ENCODE results near the gene GNAI2. TPM values are rescaled to one million over a fixed set of nuclear protein-coding genes. Genes with fewer than 3 reads are reported as not detected.
"Not testable (repeated sequence)": the region's sequence is repeated elsewhere in the genome, so short reads cannot be mapped to it uniquely, and the experiment has no call there.

The GNAI2 gene
- total RNA-seq, 1 experiment from 2014 or later: 214 TPM

GRCh38 chr3:50210510-50211367, 25.3 kb upstream of the GNAI2 start:
- DNase-seq (ENCODE audit: low read depth in 1 of 2, low spot score in 2 of 2): no peak
- Histone ChIP-seq H3K36me3 (no peaks in the 10 kb centered on the region), H3K27me3 (replicated peaks) (peaks cover 5% of the 10 kb centered on the region), H3K9me3 (replicated peaks) (no peaks in the 10 kb centered on the region), H3K27ac (no peak overlapping the region), H3K4me3 (no peak overlapping the region), H3K4me1 (replicated peaks) (no peaks in the 10 kb centered on the region)

- H3K9me3 ChIP-seq (replicated peaks); H3K4me1 ChIP-seq (replicated peaks); H3K4me3 ChIP-seq; H3K36me3 ChIP-seq; H3K27ac ChIP-seq; H3K27me3 ChIP-seq (replicated peaks); DNase-seq (ENCODE audit: low read depth in 1 of 2, low spot score in 2 of 2): not testable (repeated sequence)
Measured at GRCh38 chr3:50211368-50211717, 24.7 kb upstream of the GNAI2 start.

DNA sequence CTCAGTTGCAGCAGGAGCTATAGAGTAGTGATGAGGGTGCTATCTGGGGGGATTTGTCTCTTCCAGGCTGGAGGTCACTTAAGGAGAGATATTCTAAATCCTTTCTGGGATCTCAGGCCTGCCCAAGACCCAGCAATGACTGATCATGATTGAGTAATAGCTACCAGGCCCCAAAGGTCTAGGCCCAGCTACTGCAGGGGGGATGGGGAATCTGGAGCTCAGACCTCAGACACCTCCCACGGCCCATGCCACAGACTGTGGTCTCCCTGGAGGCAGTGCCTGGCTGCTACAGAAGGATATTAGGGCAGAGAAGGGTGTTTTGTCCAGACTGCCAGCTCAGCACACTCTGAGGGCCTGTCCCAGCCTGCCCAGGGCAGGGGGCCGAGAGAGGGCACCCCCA, 24.1 kb upstream of the GNAI2 start:
- Histone ChIP-seq H3K27me3 (replicated peaks) (no peaks in the 10 kb centered on the region), H3K9me3 (replicated peaks) (no peaks in the 10 kb centered on the region), H3K27ac (no peak overlapping the region), H3K4me3 (no peak overlapping the region), H3K4me1 (replicated peaks) (no peaks in the 10 kb centered on the region), H3K36me3 (no peaks in the 10 kb centered on the region)
- no peak for DNase-seq (ENCODE audit: low read depth in 1 of 2, low spot score in 2 of 2)

- Histone ChIP-seq H3K27me3 (replicated peaks) (no peaks in the 10 kb centered on the region), H3K36me3 (no peaks in the 10 kb centered on the region), H3K9me3 (replicated peaks) (no peaks in the 10 kb centered on the region), H3K27ac (no peak overlapping the region), H3K4me1 (replicated peaks) (no peaks in the 10 kb centered on the region), H3K4me3 (no peak overlapping the region)
- no peak for DNase-seq (ENCODE audit: low read depth in 1 of 2, low spot score in 2 of 2)
Measured at GRCh38 chr3:50212502-50212901, 23.5 kb upstream of the GNAI2 start.

DNA sequence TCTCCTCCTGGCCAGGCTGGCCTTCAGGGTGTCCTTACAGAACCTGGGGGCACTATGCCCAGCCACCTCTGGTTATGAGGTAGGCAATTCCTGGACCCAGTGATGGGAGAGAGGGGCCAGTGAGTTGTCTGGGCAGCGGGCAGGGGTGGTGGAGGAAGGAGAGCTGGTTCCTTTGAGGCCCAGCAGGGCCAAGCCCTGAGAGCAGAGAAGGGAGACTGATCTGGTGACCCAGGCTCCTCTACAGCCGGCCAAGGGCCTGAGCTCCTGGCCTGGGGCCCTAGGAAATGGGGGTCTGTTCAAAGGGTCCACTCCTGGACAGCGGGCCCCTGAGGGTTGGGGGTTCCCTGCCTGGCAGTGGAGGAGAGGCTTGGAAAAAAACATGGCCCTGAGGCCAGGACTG, 23.0 kb upstream of the GNAI2 start:
- no peak for DNase-seq (ENCODE audit: low read depth in 1 of 2, low spot score in 2 of 2)

GRCh38 chr3:50213373-50213772, 22.6 kb upstream of the GNAI2 start:
- Histone ChIP-seq H3K4me1 (replicated peaks) (no peaks in the 10 kb centered on the region), H3K27ac (no peak overlapping the region), H3K4me3 (no peak overlapping the region), H3K36me3 (no peaks in the 10 kb centered on the region), H3K27me3 (replicated peaks) (no peaks in the 10 kb centered on the region), H3K9me3 (replicated peaks) (no peaks in the 10 kb centered on the region)
- DNase-seq (ENCODE audit: low read depth in 1 of 2, low spot score in 2 of 2): no peak

More for the DNA sequence above, 23.0 kb upstream of the GNAI2 start:
- Histone ChIP-seq H3K9me3 (replicated peaks) (no peaks in the 10 kb centered on the region), H3K4me1 (replicated peaks) (no peaks in the 10 kb centered on the region), H3K4me3 (no peak overlapping the region), H3K36me3 (no peaks in the 10 kb centered on the region), H3K27ac (no peak overlapping the region), H3K27me3 (replicated peaks) (no peaks in the 10 kb centered on the region)

- DNase-seq (ENCODE audit: low read depth in 1 of 2, low spot score in 2 of 2): no peak
- H3K36me3 ChIP-seq: no peaks in the 10 kb centered on the region
- H3K27ac ChIP-seq: no peak overlapping the region
- H3K9me3 ChIP-seq (replicated peaks): no peaks in the 10 kb centered on the region
- H3K27me3 ChIP-seq (replicated peaks): no peaks in the 10 kb centered on the region
- H3K4me1 ChIP-seq (replicated peaks): no peaks in the 10 kb centered on the region
- no peak overlapping the region for H3K4me3 ChIP-seq
Measured at GRCh38 chr3:50214824-50215223, 21.2 kb upstream of the GNAI2 start.

- no peak overlapping the region for H3K4me3 ChIP-seq
- no peaks in the 10 kb centered on the region for H3K9me3 ChIP-seq (replicated peaks)
- H3K27ac ChIP-seq: no peak overlapping the region
- H3K4me1 ChIP-seq (replicated peaks): no peaks in the 10 kb centered on the region
- H3K36me3 ChIP-seq: no peaks in the 10 kb centered on the region
- no peak for DNase-seq (ENCODE audit: low read depth in 1 of 2, low spot score in 2 of 2)
- H3K27me3 ChIP-seq (replicated peaks): no peaks in the 10 kb centered on the region
Measured at GRCh38 chr3:50215529-50215928, 20.5 kb upstream of the GNAI2 start.

DNA sequence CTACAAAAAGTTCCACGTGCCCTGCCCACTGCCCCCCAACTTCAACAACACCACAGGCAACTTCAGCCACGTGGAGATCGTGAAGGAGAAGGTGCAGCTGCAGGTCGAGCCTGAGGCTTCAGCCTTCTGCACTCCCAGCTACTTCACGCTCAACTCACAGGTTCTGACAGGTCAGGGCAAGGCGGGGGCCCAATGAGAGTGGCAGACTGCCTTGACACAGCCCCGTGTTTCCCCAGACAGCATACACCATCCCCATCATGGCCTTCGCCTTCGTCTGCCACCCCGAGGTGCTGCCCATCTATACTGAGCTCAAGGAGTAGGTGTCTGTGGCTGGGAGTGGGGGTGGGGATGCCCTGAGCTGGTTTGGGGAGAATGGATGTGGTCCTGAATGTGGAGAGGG, 18.3 kb upstream of the GNAI2 start:
- H3K27ac ChIP-seq: no peak overlapping the region
- H3K9me3 ChIP-seq (replicated peaks): no peaks in the 10 kb centered on the region
- no peak for DNase-seq (ENCODE audit: low read depth in 1 of 2, low spot score in 2 of 2)

GRCh38 chr3:50218448-50218847, 17.6 kb upstream of the GNAI2 start:
- DNase-seq (ENCODE audit: low read depth in 1 of 2, low spot score in 2 of 2): no peak
- H3K4me1 ChIP-seq (replicated peaks): no peaks in the 10 kb centered on the region
- H3K27me3 ChIP-seq (replicated peaks): no peaks in the 10 kb centered on the region
- no peaks in the 10 kb centered on the region for H3K36me3 ChIP-seq
- H3K9me3 ChIP-seq (replicated peaks): no peaks in the 10 kb centered on the region
- no peak overlapping the region for H3K4me3 ChIP-seq
- no peak overlapping the region for H3K27ac ChIP-seq

More for the DNA sequence above, 18.3 kb upstream of the GNAI2 start:
- Histone ChIP-seq H3K36me3 (no peaks in the 10 kb centered on the region), H3K27me3 (replicated peaks) (no peaks in the 10 kb centered on the region), H3K4me3 (no peak overlapping the region), H3K4me1 (replicated peaks) (no peaks in the 10 kb centered on the region)

- Histone ChIP-seq H3K36me3 (no peaks in the 10 kb centered on the region), H3K4me1 (replicated peaks) (no peaks in the 10 kb centered on the region), H3K4me3 (no peak overlapping the region), H3K27me3 (replicated peaks) (no peaks in the 10 kb centered on the region), H3K9me3 (replicated peaks) (no peaks in the 10 kb centered on the region), H3K27ac (no peak overlapping the region)
- DNase-seq (ENCODE audit: low read depth in 1 of 2, low spot score in 2 of 2): no peak
Measured at GRCh38 chr3:50219285-50219684, 16.7 kb upstream of the GNAI2 start.

GRCh38 chr3:50220109-50220508, 15.9 kb upstream of the GNAI2 start:
- DNase-seq (ENCODE audit: low read depth in 1 of 2, low spot score in 2 of 2): no peak
- no peak overlapping the region for H3K27ac ChIP-seq
- H3K36me3 ChIP-seq: no peaks in the 10 kb centered on the region
- no peaks in the 10 kb centered on the region for H3K4me1 ChIP-seq (replicated peaks)
- no peak overlapping the region for H3K4me3 ChIP-seq
- H3K9me3 ChIP-seq (replicated peaks): no peaks in the 10 kb centered on the region
- no peaks in the 10 kb centered on the region for H3K27me3 ChIP-seq (replicated peaks)

GRCh38 chr3:50221051-50221410, 15.0 kb upstream of the GNAI2 start:
- no peak for DNase-seq (ENCODE audit: low read depth in 1 of 2, low spot score in 2 of 2)
- Histone ChIP-seq H3K9me3 (replicated peaks) (no peaks in the 10 kb centered on the region), H3K36me3 (no peaks in the 10 kb centered on the region), H3K4me1 (replicated peaks) (peaks cover under 1% of the 10 kb centered on the region), H3K27me3 (replicated peaks) (no peaks in the 10 kb centered on the region), H3K4me3 (no peak overlapping the region), H3K27ac (no peak overlapping the region)

- no peaks in the 10 kb centered on the region for H3K9me3 ChIP-seq (replicated peaks)
- H3K4me1 ChIP-seq (replicated peaks): peaks cover 4% of the 10 kb centered on the region
- no peaks in the 10 kb centered on the region for H3K27me3 ChIP-seq (replicated peaks)
- DNase-seq (ENCODE audit: low read depth in 1 of 2, low spot score in 2 of 2): no peak
- no peak overlapping the region for H3K27ac ChIP-seq
- H3K4me3 ChIP-seq: no peak overlapping the region
- no peaks in the 10 kb centered on the region for H3K36me3 ChIP-seq
Measured at GRCh38 chr3:50221411-50222168, 14.4 kb upstream of the GNAI2 start.

All from SJSA1 (cell line).